Esophagus mucosa (tissue), 1 donor: Measurements from ENCODE around the gene CREB5. TPM values are rescaled to one million over a fixed set of nuclear protein-coding genes. Genes with fewer than 3 reads are reported as not detected.

Experiments used
- ATAC-seq: fragments of 200-7000 bp; cut with Tn5 transposase; one replicate; pipeline ENCODE4 v1.9.1; 2020
- total RNA-seq: library from RNA; stranded (reverse); gene quantifications from one replicate; pipeline ENCODE4 v1.2.4, GENCODE V29; 2023
- donor health status: DM: yes; HTN: yes; CAD: no.

The CREB5 gene
- total RNA-seq, 1 donor from 2014 or later, result 2.5 TPM

DNA sequence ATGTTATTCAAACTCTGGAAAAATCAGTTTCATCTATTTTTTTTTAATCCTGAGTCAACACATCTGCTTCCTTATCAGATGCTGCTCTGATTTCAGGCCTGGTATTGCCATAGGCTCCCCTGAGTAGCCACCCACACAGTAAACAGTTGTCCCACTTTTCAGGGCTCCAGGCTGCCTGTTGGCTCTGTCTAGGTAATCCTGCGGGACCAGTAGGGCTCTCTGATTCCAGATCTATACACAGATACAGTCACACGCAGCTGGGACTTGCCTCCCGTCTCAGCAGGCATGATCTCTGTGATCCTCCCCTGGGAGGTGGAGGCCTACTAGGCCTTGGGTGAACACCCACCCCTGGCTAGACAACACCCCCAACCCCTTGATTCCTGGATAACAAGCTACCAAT lies 206.1 kb downstream of the CREB5 start:
- no peak for ATAC-seq

GRCh38 chr7:28619256-28619655 lies 206.9 kb downstream of the CREB5 start:
- ATAC-seq, result no peak

- ATAC-seq, result no peak
Observed at GRCh38 chr7:28621369-28621841, 209.1 kb downstream of the CREB5 start.

GRCh38 chr7:28623105-28623730 lies 210.9 kb downstream of the CREB5 start:
- no peak for ATAC-seq

GRCh38 chr7:28623863-28624262 lies 211.5 kb downstream of the CREB5 start:
- ATAC-seq, result peak; percentile 36

- ATAC-seq, result no peak
Observed at GRCh38 chr7:28625432-28625831, 213.1 kb downstream of the CREB5 start.

- ATAC-seq, result no peak
Observed at GRCh38 chr7:28626221-28626620, 213.9 kb downstream of the CREB5 start.

DNA sequence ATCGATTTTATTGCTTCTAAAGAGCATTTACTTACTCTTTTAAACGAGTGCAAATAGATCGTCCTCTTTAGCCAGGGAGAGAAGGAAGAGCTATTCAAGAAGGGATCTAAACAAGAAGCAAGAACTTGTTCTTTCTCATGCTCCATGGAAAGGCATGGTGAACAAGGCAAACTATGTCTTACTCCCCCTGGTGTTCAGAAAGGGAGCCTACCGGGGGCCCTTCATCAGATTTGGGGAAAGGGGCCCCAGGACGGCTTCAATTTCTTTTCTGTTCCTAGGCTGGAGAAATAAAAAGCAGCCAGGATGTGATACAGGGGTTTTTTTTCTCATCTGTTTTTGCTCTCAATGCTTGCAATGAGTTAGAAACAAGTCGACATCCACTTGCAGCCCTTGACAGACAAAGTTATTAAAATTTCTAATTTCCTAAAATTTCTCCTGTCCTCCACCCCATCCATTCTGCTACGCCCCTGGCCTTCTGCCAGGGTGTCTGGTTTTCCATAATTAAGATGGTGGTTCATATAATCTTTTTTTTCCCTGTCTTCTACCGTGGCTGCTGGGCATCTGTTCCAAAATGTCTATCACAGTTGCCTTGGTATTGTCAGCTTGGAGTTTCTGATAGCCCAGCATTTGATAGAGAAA lies 214.4 kb downstream of the CREB5 start:
- peak; percentile 62 for ATAC-seq

- ATAC-seq, result peak; percentile 30
Observed at GRCh38 chr7:28627263-28627653, 214.9 kb downstream of the CREB5 start.

DNA sequence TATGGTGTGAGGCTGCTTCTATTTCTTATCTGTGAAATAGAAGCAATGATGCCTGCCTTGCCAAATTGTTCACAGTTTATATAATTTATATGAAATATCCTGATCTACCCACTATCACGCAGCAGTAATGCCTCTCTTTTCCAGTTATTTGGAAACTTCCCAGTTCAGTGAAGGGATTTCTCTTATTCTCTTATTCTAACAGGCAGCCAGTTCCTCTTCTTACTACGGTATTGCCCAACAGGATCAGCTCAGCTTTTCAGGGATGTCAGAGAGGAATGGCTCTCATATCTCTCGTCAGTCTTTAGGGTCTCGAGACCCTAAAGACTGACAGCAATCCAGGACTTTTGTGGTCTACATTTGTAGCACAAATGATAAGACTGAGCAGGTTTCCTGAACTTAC lies 215.6 kb downstream of the CREB5 start:
- no peak for ATAC-seq

DNA sequence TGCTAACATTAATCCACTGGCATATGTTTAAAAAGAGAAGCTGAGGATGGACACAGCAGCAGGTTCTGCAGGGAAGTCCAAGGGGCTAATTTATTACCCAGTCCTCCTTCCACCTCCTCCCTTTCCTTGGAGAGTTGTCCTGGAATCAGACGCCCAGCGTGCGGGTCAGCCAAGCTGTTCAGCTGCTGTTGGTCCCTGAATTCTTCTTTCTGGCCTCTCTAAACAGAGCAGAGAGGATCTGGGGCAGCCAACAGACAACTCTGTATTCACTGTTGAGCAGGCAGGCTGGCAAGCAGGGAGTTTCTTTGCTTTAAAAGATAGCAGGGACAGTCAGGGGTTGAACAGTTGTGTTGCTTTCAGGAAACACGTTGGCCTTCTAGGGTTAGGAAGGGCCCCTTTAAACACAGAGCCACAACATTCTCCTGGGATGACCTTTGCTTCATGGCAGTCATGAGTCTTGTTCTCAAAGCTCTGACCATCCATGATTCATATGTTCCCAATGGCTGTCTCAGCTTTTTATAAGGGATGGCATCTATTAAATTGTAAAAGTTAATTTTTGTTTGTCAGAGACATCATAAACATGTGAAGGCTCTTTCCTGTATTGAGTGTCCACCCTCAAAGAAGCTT lies 217.0 kb downstream of the CREB5 start:
- ATAC-seq, result no peak

- no peak for ATAC-seq
Observed at GRCh38 chr7:28630350-28630749, 218.0 kb downstream of the CREB5 start.

- ATAC-seq, result no peak
Observed at GRCh38 chr7:28631995-28632394, 219.7 kb downstream of the CREB5 start.

DNA sequence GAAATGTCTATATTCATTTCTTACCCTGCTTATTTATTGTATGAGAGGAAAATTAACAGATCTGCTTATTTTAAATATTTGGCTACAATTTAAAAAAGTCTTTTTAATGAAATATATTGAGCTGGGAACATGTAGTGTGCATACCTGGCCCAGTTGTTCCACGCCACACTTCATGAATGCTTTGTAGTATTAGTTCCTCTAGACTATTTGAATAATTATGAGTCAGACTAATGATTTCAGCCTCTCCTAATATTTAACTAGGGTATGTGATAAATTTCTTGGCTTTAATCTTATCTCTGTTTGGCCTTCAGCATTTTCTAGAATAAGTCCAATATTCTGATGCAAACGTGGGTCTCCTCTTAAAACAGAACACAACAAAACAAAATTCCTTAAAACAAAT lies 226.6 kb downstream of the CREB5 start:
- no peak for ATAC-seq

GRCh38 chr7:28640001-28640400 lies 227.7 kb downstream of the CREB5 start:
- no peak for ATAC-seq

DNA sequence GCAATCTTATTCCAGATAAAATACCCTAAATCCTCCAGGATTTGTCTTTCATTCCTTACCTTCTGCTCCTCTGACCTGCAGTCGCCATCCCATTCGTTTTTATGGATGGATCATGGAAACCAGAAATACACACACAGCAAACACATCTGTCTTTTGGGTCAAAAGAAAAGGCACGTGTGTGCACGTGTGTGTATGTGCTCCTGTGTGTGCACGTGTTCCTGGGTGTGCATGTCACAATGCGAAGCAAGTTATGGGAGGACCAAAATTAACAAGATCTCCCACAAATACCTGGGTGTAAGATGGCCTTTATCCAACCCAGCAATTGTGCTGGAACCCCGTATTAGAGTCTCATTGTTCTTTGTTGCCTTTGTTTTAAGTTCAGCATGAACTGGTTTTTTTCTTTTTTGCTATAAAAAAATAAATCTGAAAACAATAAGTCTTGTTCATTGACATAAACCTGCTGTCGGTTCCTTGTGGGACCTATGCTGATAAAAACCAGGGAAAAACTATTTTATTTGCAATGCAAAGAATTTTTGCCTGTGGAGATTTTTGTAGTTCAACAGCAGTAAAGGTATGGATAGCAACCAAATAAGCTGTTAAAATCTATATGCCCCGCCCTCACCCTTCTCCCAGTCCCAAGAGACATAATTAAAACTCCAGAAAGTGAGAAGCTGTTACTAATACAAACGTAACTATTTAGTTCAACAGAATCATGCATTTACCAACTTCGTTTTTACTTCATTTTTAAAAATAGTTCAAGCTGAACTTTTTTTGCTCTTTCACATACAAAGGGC lies 229.6 kb downstream of the CREB5 start:
- no peak for ATAC-seq

DNA sequence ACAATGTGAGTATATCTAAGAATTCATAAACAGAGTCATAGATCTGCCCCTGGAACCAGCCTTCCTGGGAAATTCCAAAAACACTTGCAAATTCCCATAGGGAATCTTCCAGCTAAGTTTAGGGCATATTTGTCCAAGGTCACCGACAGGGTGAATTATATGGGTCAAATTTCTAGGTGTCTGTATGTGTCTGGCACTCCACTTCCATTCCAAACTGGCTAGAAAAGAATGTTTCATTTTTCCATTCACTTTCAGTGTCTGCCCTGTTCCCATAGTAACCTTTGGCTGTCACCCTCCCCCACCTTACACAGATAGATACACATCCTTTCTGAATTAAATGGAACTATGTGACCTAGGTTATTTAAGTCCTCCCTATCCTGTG lies 230.9 kb downstream of the CREB5 start:
- ATAC-seq, result no peak

DNA sequence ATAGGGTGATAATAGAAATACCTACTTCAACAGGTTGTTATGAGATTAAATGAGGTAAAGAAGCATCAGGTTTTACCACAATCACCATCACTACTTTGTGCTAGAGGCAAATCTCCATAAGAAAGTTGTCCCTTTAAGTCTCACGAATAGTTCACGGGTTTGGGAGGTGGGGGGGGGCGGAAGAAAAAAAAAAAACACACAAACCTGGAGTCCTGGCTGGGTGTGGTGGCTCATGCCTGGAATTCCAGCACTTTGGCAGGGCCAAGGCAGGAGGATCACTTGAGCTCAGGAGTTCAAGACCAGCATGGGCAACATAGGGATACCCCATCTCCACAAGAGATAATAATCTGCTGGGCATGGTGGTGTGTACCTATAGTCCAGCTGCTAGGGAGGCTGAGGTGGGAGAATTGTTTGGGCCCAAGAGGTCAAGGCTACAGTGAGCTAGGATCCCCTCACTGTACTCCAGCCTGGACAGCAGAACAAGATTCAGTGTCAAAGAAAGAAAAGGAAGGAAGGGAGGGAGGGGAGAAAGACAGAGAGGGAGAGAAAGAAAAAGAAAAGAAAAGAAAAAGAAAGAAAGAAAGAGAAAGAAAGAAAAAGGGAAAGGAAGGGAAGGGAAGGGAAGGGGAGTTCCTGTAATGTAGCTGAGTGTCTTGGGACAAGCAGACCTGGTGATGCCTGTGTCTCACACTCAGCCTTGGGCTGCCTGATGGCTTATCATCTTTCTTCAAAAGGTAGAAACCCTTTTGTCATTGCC lies 231.4 kb downstream of the CREB5 start:
- no peak for ATAC-seq

- no peak for ATAC-seq
Observed at GRCh38 chr7:28645866-28646265, 233.5 kb downstream of the CREB5 start.

DNA sequence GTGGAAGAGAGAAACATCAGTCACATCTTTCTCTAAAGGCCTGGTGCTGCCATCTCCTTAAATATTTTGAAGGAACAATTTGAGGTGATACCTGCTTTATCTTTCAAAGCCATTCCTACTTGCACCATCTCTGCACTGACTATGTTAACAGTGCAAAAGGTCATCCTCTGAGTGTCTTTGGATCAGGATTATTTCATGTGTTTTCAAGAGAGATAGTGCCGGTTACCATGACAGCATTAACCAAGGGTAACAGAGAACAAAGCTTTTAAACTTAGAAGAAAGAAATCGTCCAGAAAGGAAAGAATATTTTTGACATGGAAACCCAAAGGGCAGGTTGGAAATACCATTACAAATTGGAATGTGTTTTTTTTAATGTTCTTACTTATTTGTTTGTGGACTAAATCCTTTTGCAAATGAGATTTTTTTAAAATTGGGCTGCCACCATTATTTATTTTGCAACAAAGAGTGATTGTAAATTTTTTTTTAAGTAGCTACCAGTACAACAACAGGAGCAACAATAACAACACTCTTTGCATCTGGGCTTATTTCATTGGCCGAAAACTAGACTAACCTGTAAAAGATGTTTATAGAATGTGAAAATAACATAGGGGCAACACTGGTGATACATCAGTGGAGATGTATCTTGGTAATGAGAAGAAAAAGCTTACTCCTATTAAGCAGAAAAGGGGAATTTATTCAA lies 234.2 kb downstream of the CREB5 start:
- ATAC-seq, result no peak

- no peak for ATAC-seq
Observed at GRCh38 chr7:28647076-28647421, 234.7 kb downstream of the CREB5 start.

GRCh38 chr7:28649189-28649588 lies 236.9 kb downstream of the CREB5 start:
- no peak for ATAC-seq
